ENCODE data around the gene SPNS3. TPM values are rescaled to one million over a fixed set of nuclear protein-coding genes. Genes with fewer than 3 reads are reported as not detected.

Gene SPNS3
- total and polyA plus RNA-seq, 2 of the 8 experiments (the other 6 are each of a cell fraction or from before 2014, with no cell fraction given): not detected

DNA sequence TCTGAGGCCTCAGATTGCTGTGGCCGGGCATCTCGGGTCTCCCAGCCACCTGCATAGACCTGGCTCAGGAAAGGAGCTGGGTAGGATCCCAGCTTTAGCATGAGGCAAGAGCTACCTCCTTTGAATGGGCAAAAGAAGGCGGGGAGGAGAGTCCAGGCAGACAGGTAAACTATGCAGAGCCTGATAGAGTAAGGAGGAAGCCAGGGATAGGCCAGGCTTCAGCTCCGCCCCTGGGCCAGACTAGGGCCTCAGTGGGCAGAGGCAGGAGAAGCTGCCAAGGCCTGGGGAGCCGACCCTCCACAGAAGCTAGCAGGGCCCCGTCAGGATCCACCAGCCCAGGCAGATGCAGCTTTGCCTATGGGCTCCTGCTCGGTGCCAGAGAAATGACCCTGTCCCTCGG lies 44.7 kb upstream of the SPNS3 start:
- no peak overlapping the region for H2AK5ac ChIP-seq (ENCODE audit: low read depth, low read length)
- H3K9ac ChIP-seq (replicated peaks in 1 of 4; ENCODE audit: extremely low read depth in 1 of 4, low read depth in 3 of 4, low read length in 3 of 4): no peak overlapping the region
- no peak overlapping the region for H2BK15ac ChIP-seq (ENCODE audit: low read length)
- peak overlapping the region; percentile 10 for H3K18ac ChIP-seq (ENCODE audit: extremely low read depth, low read length)
- no peak overlapping the region for H2AFZ ChIP-seq (ENCODE audit: low read length)
- H4K8ac ChIP-seq (ENCODE audit: extremely low read depth, insufficient read depth, low read length): no peak overlapping the region
- peak overlapping the region; percentile 36 for H4K5ac ChIP-seq (ENCODE audit: insufficient read length, low read depth, low read length)
- peak overlapping the region; percentile 80; the same call in 1 of the 2 replicates for H2BK20ac ChIP-seq (ENCODE audit: low read length)
- peak overlapping the region; percentile 47 for H4K91ac ChIP-seq (replicated peaks; ENCODE audit: insufficient read length, low read length)
- peaks cover 0 to 14% (median 7%) of the 10 kb centered on the region in 4 experiments; a peak in 6 of 7 replicates for H3K4me1 ChIP-seq (replicated peaks in 1 of 4; ENCODE audit: control insufficient read depth in 3 of 4, insufficient read depth in 4 of 4, low read length in 3 of 4)
- peak in 1 of 2 experiments; percentile 63 for DNase-seq (ENCODE audit: low read depth in 1 of 2, low spot score in 2 of 2)
- no peaks in the 10 kb centered on the region for H3K9me3 ChIP-seq (ENCODE audit: insufficient read depth in 2 of 2, low read depth in 1 of 2, low read length in 1 of 2)
- no peaks in the 10 kb centered on the region for H3K79me2 ChIP-seq (ENCODE audit: control insufficient read depth in 1 of 2, insufficient read depth in 2 of 2, low read length in 2 of 2)
- no peak overlapping the region for H2BK5ac ChIP-seq (ENCODE audit: low read depth, low read length)
- ChIA-PET POLR2A (ENCODE audit: partially characterized antibody) (interaction anchor here (0.8 to 1.2 kb wide), 5 partner anchors 8 to 436 kb away, joined by 3 to 9 read pairs (median 4); partner anchors contain the start of gene UBE2G1), CTCF (ENCODE audit: partially characterized antibody) (interaction anchor here (0.5 to 2.1 kb wide), 9 partner anchors 10 to 139 kb away, joined by 3 to 6 read pairs (median 3); no protein-coding TSS in a partner anchor)
- peak overlapping the region; percentile 17; the same call in 1 of the 2 replicates for H3K27ac ChIP-seq (ENCODE audit: low read depth, low read length)
- no peaks in the 10 kb centered on the region for H4K20me1 ChIP-seq (replicated peaks in 1 of 2; ENCODE audit: control insufficient read depth in 1 of 2, insufficient read depth in 2 of 2, low read length in 2 of 2)
- no peaks in the 10 kb centered on the region for H3K36me3 ChIP-seq (ENCODE audit: control insufficient read depth in 2 of 4, insufficient read depth in 4 of 4, low read length in 3 of 4)
- FAIRE-seq: peak; percentile 48
- H3K23me2 ChIP-seq (ENCODE audit: low read depth, low read length): no peaks in the 10 kb centered on the region
- no peak overlapping the region for H3K4ac ChIP-seq (replicated peaks; ENCODE audit: insufficient read length, low read depth, low read length)
- H3K79me1 ChIP-seq (ENCODE audit: low read depth, low read length): no peaks in the 10 kb centered on the region
- H3K14ac ChIP-seq (ENCODE audit: insufficient read length): no peak overlapping the region
- no peak overlapping the region for H2BK120ac ChIP-seq (replicated peaks; ENCODE audit: low read depth, low read length)
- H3K4me3 ChIP-seq (ENCODE audit: extremely low read depth in 1 of 4, insufficient read depth in 2 of 4, low read depth in 3 of 4, low read length in 4 of 4): no peak overlapping the region
- 0 out of 2 replicates have a peak, but pooled peaks have one; percentile 36 for TF ChIP-seq TAF1 (IDR thresholded peaks at IDR 0.05; ENCODE audit: low read depth, low read length)
- no peak for TF ChIP-seq CHD2 (IDR thresholded peaks at IDR 0.05; ENCODE audit: low read length)
- peak in 1 of 2 experiments; percentile 52; a peak in 1 of 3 replicates for TF ChIP-seq POLR2A (IDR thresholded peaks at IDR 0.05; ENCODE audit: control extremely low read depth in 1 of 2, low read depth in 2 of 2, low read length in 2 of 2)
- TF ChIP-seq TBP (IDR thresholded peaks at IDR 0.05; ENCODE audit: low read depth, low read length): peak; percentile 37; the same call in 1 of the 2 replicates
- no peak overlapping the region for H3K23ac ChIP-seq (ENCODE audit: insufficient read length)
- H2BK12ac ChIP-seq (ENCODE audit: low read depth, low read length): peak overlapping the region; percentile 75
- no peaks in the 10 kb centered on the region for H3K27me3 ChIP-seq (replicated peaks in 1 of 4; ENCODE audit: control insufficient read depth in 3 of 4, extremely low read depth in 1 of 4, insufficient read depth in 3 of 4, low read length in 3 of 4)
- H3K56ac ChIP-seq (replicated peaks; ENCODE audit: insufficient read length, low read depth, low read length): no peak overlapping the region
- H3K4me2 ChIP-seq (ENCODE audit: insufficient read depth in 1 of 2, low read depth in 2 of 2, low read length in 2 of 2): no peak overlapping the region
- 65% methylated on average over 8 of the region's 8 CpGs; no CpG with 5 or more reads in 1 of the 2 experiments for WGBS, 2 experiments (ENCODE audit: extremely low coverage in 1 of 2, insufficient coverage in 1 of 2, insufficient read length in 1 of 2, insufficient replicate concordance in 2 of 2, low coverage in 1 of 2, low lambda C conversion rate in 2 of 2, missing lambda C conversion rate in 1 of 2)
